ENCODE data around the gene GALNTL6. TPM values are rescaled to one million over a fixed set of nuclear protein-coding genes. Genes with fewer than 3 reads are reported as not detected.

The GALNTL6 gene
- total and polyA plus RNA-seq, 2 experiments from 2014 or later = not detected

GRCh38 chr4:172942840-172943239, 1129.6 kb downstream of the GALNTL6 start:
- Histone ChIP-seq H3K36me3 (no peaks in the 10 kb centered on the region), H3K27me3 (no peaks in the 10 kb centered on the region), H3K27ac (no peak overlapping the region), H3K4me3 (no peak overlapping the region), H3K4me1 (ENCODE audit: low read depth) (no peaks in the 10 kb centered on the region), H3K9me3 (ENCODE audit: low read depth) (no peaks in the 10 kb centered on the region)
- no peak for DNase-seq (ENCODE audit: low read depth in 1 of 2, low spot score in 1 of 2)
- no peak for TF ChIP-seq CTCF (IDR thresholded peaks at IDR 0.05; ENCODE audit: low read depth, low read length)

- Histone ChIP-seq H3K4me1 (ENCODE audit: low read depth) (no peaks in the 10 kb centered on the region), H3K27me3 (no peaks in the 10 kb centered on the region), H3K36me3 (no peaks in the 10 kb centered on the region), H3K4me3 (no peak overlapping the region), H3K27ac (no peak overlapping the region), H3K9me3 (ENCODE audit: low read depth) (no peaks in the 10 kb centered on the region)
- TF ChIP-seq CTCF (IDR thresholded peaks at IDR 0.05; ENCODE audit: low read depth, low read length) = no peak
- DNase-seq (ENCODE audit: low read depth in 1 of 2, low spot score in 1 of 2) = no peak
Measured at GRCh38 chr4:172945611-172946010, 1132.4 kb downstream of the GALNTL6 start.

- TF ChIP-seq CTCF (IDR thresholded peaks at IDR 0.05; ENCODE audit: low read depth, low read length) = no peak
- Histone ChIP-seq H3K27me3 (no peaks in the 10 kb centered on the region), H3K9me3 (ENCODE audit: low read depth) (no peaks in the 10 kb centered on the region), H3K4me1 (ENCODE audit: low read depth) (no peaks in the 10 kb centered on the region), H3K27ac (no peak overlapping the region), H3K4me3 (no peak overlapping the region), H3K36me3 (no peaks in the 10 kb centered on the region)
- no peak for DNase-seq (ENCODE audit: low read depth in 1 of 2, low spot score in 1 of 2)
Measured at GRCh38 chr4:172946503-172946902, 1133.3 kb downstream of the GALNTL6 start.

GRCh38 chr4:172947594-172947993, 1134.4 kb downstream of the GALNTL6 start:
- Histone ChIP-seq H3K4me3 (no peak overlapping the region), H3K27ac (no peak overlapping the region), H3K4me1 (ENCODE audit: low read depth) (no peaks in the 10 kb centered on the region), H3K9me3 (ENCODE audit: low read depth) (no peaks in the 10 kb centered on the region), H3K36me3 (no peaks in the 10 kb centered on the region), H3K27me3 (no peaks in the 10 kb centered on the region)
- no peak for DNase-seq (ENCODE audit: low read depth in 1 of 2, low spot score in 1 of 2)
- no peak for TF ChIP-seq CTCF (IDR thresholded peaks at IDR 0.05; ENCODE audit: low read depth, low read length)

GRCh38 chr4:172950990-172951389, 1137.8 kb downstream of the GALNTL6 start:
- H3K27ac ChIP-seq = no peak overlapping the region
- TF ChIP-seq CTCF (IDR thresholded peaks at IDR 0.05; ENCODE audit: low read depth, low read length) = no peak

More at GRCh38 chr4:172950990-172951389, 1137.8 kb downstream of the GALNTL6 start:
- no peaks in the 10 kb centered on the region for H3K4me1 ChIP-seq (ENCODE audit: low read depth)
- no peaks in the 10 kb centered on the region for H3K27me3 ChIP-seq
- H3K36me3 ChIP-seq = no peaks in the 10 kb centered on the region
- H3K9me3 ChIP-seq (ENCODE audit: low read depth) = no peaks in the 10 kb centered on the region
- no peak overlapping the region for H3K4me3 ChIP-seq
- no peak for DNase-seq (ENCODE audit: low read depth in 1 of 2, low spot score in 1 of 2)

All from cardiac muscle cell (in vitro differentiated cells and primary cell).